Right lobe of liver (tissue), 4 donors: ENCODE measurements around the gene LYPD4.

Experiments
- POLR2A ChIP-seq: fragments of 450-650 bp; IDR thresholded peaks from one replicate; pipeline ENCODE4 v1.6.1; 2017; ENCODE audit warnings: antibody characterized with exemption, mild to moderate bottlenecking
- TF ChIP-seq, protein P1 (sequence below), 4 donors: fragments of 200-600 bp in 3 of 4; fragments of 450-650 bp in 1 of 4; IDR thresholded peaks; one replicate each; pipeline versions ENCODE4 v1.5.1 to v1.8.0; 2016 to 2022; ENCODE audit warnings: antibody characterized with exemption in 4 of 4, mild to moderate bottlenecking in 2 of 4
- donor health status: DM: no; HTN: no; CAD: no.
- donor health status: DM: no; HTN: no; CAD: no.
- donor health status: DM: no; HTN: yes; CAD: no.

- TF ChIP-seq, protein P1, sequence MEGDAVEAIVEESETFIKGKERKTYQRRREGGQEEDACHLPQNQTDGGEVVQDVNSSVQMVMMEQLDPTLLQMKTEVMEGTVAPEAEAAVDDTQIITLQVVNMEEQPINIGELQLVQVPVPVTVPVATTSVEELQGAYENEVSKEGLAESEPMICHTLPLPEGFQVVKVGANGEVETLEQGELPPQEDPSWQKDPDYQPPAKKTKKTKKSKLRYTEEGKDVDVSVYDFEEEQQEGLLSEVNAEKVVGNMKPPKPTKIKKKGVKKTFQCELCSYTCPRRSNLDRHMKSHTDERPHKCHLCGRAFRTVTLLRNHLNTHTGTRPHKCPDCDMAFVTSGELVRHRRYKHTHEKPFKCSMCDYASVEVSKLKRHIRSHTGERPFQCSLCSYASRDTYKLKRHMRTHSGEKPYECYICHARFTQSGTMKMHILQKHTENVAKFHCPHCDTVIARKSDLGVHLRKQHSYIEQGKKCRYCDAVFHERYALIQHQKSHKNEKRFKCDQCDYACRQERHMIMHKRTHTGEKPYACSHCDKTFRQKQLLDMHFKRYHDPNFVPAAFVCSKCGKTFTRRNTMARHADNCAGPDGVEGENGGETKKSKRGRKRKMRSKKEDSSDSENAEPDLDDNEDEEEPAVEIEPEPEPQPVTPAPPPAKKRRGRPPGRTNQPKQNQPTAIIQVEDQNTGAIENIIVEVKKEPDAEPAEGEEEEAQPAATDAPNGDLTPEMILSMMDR (IDR thresholded peaks at IDR 0.05), result no peak
- no peak for TF ChIP-seq POLR2A
Measured at GRCh38 chr19:41796362-41796761, 48.1 kb downstream of the LYPD4 start, which contains the start of gene CEACAM3.
